Sigmoid colon (tissue), 4 donors: ENCODE results near the gene SNRNP35.

Experiments used
- EP300 ChIP-seq, 4 donors: sonication (generic); formaldehyde crosslinking; IDR thresholded peaks; one replicate each; pipeline ENCODE4 v1.6.1; 2017; ENCODE audit warnings: antibody characterized with exemption in 4 of 4
- POLR2A ChIP-seq, 2 donors: fragments of 450-650 bp; IDR thresholded peaks; one replicate each; pipeline ENCODE4 v1.6.1; 2016; ENCODE audit warnings: antibody characterized with exemption in 2 of 2, mild to moderate bottlenecking in 2 of 2, moderate library complexity in 2 of 2

- TF ChIP-seq POLR2A (IDR thresholded peaks at IDR 0.05) (no peak), EP300 (IDR thresholded peaks at IDR 0.05) (no peak)
These were observed 22.3 kb upstream of the SNRNP35 start for GRCh38 chr12:123435636-123436016.
